Gastrocnemius medialis (tissue), 4 donors: Measurements from ENCODE around the gene MOB3C.

Experiments used
- POLR2A ChIP-seq, 2 donors: fragments of 450-650 bp; IDR thresholded peaks; one replicate each; pipeline ENCODE4 v1.6.1; 2017; ENCODE audit warnings: antibody characterized with exemption in 2 of 2, mild to moderate bottlenecking in 2 of 2, moderate library complexity in 2 of 2
- TF ChIP-seq, protein P1 (sequence below), 5 experiments: fragments of 450-650 bp in 3 of 5; fragments of 200-600 bp in 2 of 5; sonication (generic) in 2 of 5; IDR thresholded peaks in 4 of 5; conservative IDR thresholded peaks in 1 of 5; 1 replicate in 4 of 5; 2 replicates in 1 of 5; pipeline ENCODE4 v1.5.1; 2016 to 2019; ENCODE audit warnings: antibody characterized with exemption in 5 of 5, mild to moderate bottlenecking in 3 of 5, moderate library complexity in 3 of 5

DNA sequence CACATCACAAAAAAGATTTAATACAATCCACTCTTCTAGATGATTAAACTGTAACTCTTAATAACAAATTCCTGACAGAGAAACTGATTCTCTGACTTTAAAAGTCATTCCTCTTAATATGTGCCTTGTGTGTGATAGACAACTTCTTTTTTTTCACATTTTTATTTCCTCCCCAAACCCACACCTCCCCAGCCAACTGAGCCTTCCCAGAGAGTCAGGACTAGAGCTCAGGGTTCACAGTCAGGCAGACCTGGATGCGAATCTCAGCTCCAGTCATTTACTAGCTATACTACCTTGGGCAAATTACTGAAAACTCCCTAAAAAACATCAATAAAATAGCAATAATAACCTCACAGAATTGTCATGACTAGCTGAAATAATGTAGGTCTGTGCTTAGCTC, 37.4 kb upstream of the MOB3C start:
- TF ChIP-seq, protein P1, sequence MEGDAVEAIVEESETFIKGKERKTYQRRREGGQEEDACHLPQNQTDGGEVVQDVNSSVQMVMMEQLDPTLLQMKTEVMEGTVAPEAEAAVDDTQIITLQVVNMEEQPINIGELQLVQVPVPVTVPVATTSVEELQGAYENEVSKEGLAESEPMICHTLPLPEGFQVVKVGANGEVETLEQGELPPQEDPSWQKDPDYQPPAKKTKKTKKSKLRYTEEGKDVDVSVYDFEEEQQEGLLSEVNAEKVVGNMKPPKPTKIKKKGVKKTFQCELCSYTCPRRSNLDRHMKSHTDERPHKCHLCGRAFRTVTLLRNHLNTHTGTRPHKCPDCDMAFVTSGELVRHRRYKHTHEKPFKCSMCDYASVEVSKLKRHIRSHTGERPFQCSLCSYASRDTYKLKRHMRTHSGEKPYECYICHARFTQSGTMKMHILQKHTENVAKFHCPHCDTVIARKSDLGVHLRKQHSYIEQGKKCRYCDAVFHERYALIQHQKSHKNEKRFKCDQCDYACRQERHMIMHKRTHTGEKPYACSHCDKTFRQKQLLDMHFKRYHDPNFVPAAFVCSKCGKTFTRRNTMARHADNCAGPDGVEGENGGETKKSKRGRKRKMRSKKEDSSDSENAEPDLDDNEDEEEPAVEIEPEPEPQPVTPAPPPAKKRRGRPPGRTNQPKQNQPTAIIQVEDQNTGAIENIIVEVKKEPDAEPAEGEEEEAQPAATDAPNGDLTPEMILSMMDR (IDR thresholded peaks at IDR 0.05 in 4 of 5, conservative IDR thresholded peaks at IDR 0.05 in 1 of 5): no peak
- TF ChIP-seq POLR2A (IDR thresholded peaks at IDR 0.05): no peak
